Esophagus muscularis mucosa (tissue), 4 donors: ENCODE measurements around the gene DNAJC3. TPM values are rescaled to one million over a fixed set of nuclear protein-coding genes. Genes with fewer than 3 reads are reported as not detected.
"Not testable (repeated sequence)": the region's sequence is repeated elsewhere in the genome, so short reads cannot be mapped to it uniquely, and the experiment has no call there.

Experiments used
- DNase-seq: peaks from one replicate; pipeline ENCODE4 v3.0.0-alpha.2; 2017; ENCODE audit errors: extremely low spot score
- H3K27ac ChIP-seq, 4 donors: fragments of 200-600 bp; sonication (generic); replicated peaks in 1 of 4; 1 replicate in 3 of 4; 2 replicates in 1 of 4; pipeline ENCODE4 v1.5.1; 2016 to 2019; ENCODE audit warnings: mild to moderate bottlenecking in 1 of 4
- H3K27me3 ChIP-seq, 4 donors: fragments of 200-600 bp; sonication (generic); one replicate each; pipeline versions ENCODE4 v1.5.1 to v1.6.0; 2016 to 2019
- H3K36me3 ChIP-seq, 4 donors: fragments of 200-600 bp; sonication (generic); one replicate each; pipeline ENCODE4 v1.5.1; 2016 to 2019
- H3K4me1 ChIP-seq, 4 donors: fragments of 200-600 bp; sonication (generic); one replicate each; pipeline ENCODE4 v1.5.1; 2016 to 2019
- H3K4me3 ChIP-seq, 4 donors: fragments of 200-600 bp; sonication (generic); 1 replicate in 2 of 4; 2 replicates in 2 of 4; pipeline ENCODE4 v1.5.1; 2016 to 2019; ENCODE audit warnings: mild to moderate bottlenecking in 4 of 4, moderate library complexity in 1 of 4
- H3K9me3 ChIP-seq, 4 donors: fragments of 200-600 bp; sonication (generic); 1 replicate in 3 of 4; 2 replicates in 1 of 4; pipeline ENCODE4 v1.5.1; 2016 to 2019
- EP300 ChIP-seq: sonication (generic); formaldehyde crosslinking; IDR thresholded peaks from one replicate; pipeline ENCODE4 v1.6.1; 2017; ENCODE audit warnings: antibody characterized with exemption
- POLR2A ChIP-seq: fragments of 450-650 bp; IDR thresholded peaks from one replicate; pipeline ENCODE4 v1.6.1; 2017; ENCODE audit warnings: antibody characterized with exemption, moderate library complexity, mild to moderate bottlenecking, low read depth
- POLR2AphosphoS5 ChIP-seq, 2 donors: sonication (generic); formaldehyde crosslinking; IDR thresholded peaks; one replicate each; pipeline ENCODE4 v1.6.1; 2017; ENCODE audit warnings: antibody characterized with exemption in 2 of 2
- WGBS: methylation state at CpG from one replicate; pipeline ENCODE4 v1.1.5; 2018; 5-methylcytosine and 5-hydroxymethylcytosine counted together
- intact Hi-C: fragments of 100-400 bp; cut with DNase I; formaldehyde crosslinking; loops from one replicate; pipeline ENCODE4 v1.15.1; 2023
- total RNA-seq, 4 donors: library from RNA; depleted of rRNA; stranded (reverse); fragments of >200 nt; gene quantifications; one replicate each; pipeline versions ENCODE4 v1.1.0 to v1.2.1, GENCODE V29; 2016
- TF ChIP-seq, protein P1 (sequence below), 3 experiments: fragments of 200-600 bp in 2 of 3; fragments of 450-650 bp in 1 of 3; sonication (generic) in 2 of 3; IDR thresholded peaks; one replicate each; pipeline ENCODE4 v1.5.1; 2017 to 2019; ENCODE audit warnings: antibody characterized with exemption in 3 of 3, mild to moderate bottlenecking in 2 of 3, moderate library complexity in 1 of 3

Gene DNAJC3
- total RNA-seq, 4 donors from 2014 or later, result 43.8 to 55.1 (median 48.9) TPM

GRCh38 chr13:95749545-95749944 lies 72.6 kb downstream of the DNAJC3 start:
- H3K36me3 ChIP-seq, result no peaks in the 10 kb centered on the region
- no peaks in the 10 kb centered on the region for H3K9me3 ChIP-seq
- intact Hi-C loops, result no loop called here
- H3K27me3 ChIP-seq, result no peaks in the 10 kb centered on the region
- H3K27ac ChIP-seq, result no peak overlapping the region
- 96% methylated on average over 4 of the region's 4 CpGs for WGBS
- no peak for DNase-seq
- H3K4me1 ChIP-seq, result peaks cover 6 to 23% (median 16%) of the 10 kb centered on the region in 4 donors
- no peak overlapping the region for H3K4me3 ChIP-seq
- TF ChIP-seq POLR2A, result no peak
- TF ChIP-seq EP300, result no peak
- no peak for TF ChIP-seq POLR2AphosphoS5 (IDR thresholded peaks at IDR 0.05)
- TF ChIP-seq, protein P1, sequence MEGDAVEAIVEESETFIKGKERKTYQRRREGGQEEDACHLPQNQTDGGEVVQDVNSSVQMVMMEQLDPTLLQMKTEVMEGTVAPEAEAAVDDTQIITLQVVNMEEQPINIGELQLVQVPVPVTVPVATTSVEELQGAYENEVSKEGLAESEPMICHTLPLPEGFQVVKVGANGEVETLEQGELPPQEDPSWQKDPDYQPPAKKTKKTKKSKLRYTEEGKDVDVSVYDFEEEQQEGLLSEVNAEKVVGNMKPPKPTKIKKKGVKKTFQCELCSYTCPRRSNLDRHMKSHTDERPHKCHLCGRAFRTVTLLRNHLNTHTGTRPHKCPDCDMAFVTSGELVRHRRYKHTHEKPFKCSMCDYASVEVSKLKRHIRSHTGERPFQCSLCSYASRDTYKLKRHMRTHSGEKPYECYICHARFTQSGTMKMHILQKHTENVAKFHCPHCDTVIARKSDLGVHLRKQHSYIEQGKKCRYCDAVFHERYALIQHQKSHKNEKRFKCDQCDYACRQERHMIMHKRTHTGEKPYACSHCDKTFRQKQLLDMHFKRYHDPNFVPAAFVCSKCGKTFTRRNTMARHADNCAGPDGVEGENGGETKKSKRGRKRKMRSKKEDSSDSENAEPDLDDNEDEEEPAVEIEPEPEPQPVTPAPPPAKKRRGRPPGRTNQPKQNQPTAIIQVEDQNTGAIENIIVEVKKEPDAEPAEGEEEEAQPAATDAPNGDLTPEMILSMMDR (IDR thresholded peaks at IDR 0.05), result no peak

DNA sequence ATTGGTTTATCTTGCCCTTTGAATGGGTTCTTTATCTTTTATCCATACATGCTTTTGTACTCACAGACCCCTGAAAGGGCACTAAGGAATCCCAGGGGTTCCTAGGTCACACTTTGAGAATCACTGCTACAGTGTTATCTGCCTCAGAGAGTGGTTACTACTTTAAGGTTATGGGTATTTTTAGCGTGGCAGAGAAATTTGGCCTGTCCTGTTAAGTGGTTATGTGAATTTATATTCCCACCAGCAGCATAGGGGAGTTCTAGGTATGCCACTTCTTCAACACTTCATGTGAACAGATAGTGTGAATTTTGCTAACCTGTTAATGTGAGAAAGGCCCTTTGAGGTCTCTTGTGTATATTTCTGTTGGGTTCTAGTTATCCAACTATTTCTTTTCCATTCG lies 75.7 kb downstream of the DNAJC3 start:
- no peak for TF ChIP-seq POLR2A
- TF ChIP-seq, protein P1 (IDR thresholded peaks at IDR 0.05), result no peak
- no peak for TF ChIP-seq EP300
- no peak for TF ChIP-seq POLR2AphosphoS5 (IDR thresholded peaks at IDR 0.05)
- intact Hi-C loops, result no loop called here

GRCh38 chr13:95754069-95754468 lies 77.1 kb downstream of the DNAJC3 start:
- Histone ChIP-seq H3K36me3 (peaks cover 0 to 7% (median 0%) of the 10 kb centered on the region in 4 donors), H3K4me3 (no peak overlapping the region), H3K9me3 (no peaks in the 10 kb centered on the region), H3K27me3 (no peaks in the 10 kb centered on the region), H3K4me1 (peaks cover 0 to 5% (median 1%) of the 10 kb centered on the region in 4 donors), H3K27ac (no peak overlapping the region)
- intact Hi-C loops, result no loop called here
- TF ChIP-seq POLR2A, result no peak
- no peak for TF ChIP-seq EP300
- TF ChIP-seq, protein P1 (IDR thresholded peaks at IDR 0.05), result no peak
- no peak for TF ChIP-seq POLR2AphosphoS5 (IDR thresholded peaks at IDR 0.05)
- no peak for DNase-seq
- 93% methylated on average over 4 of the region's 4 CpGs for WGBS

More for the DNA sequence above, 75.7 kb downstream of the DNAJC3 start:
- H3K9me3 ChIP-seq, result no peaks in the 10 kb centered on the region
- H3K27ac ChIP-seq, result no peak overlapping the region
- WGBS, result 75% methylated on average over 2 of the region's 2 CpGs
- peaks cover under 1 to 10% (median 2%) of the 10 kb centered on the region in 4 donors for H3K4me1 ChIP-seq
- no peaks in the 10 kb centered on the region for H3K27me3 ChIP-seq
- H3K4me3 ChIP-seq, result no peak overlapping the region
- DNase-seq, result no peak
- peaks cover 0 to 3% (median 0%) of the 10 kb centered on the region in 4 donors for H3K36me3 ChIP-seq

DNA sequence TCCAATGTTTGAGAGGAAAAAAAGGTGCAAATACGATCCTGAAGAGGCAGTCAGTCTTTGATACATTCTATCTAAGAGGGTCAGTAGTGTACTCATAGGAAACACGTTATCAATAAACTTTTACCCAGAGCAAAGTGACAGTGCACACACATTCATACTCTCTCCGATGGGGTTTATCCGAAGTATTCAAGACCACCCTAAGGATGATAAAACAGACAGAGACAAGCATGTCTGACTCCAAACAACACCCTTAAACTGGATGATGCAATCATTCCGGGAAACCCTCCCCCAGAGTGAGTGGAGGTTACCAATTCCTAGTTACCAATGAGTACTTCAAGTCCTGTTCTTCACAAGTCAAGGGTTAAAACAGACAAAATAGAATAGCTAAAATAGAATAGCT lies 79.1 kb downstream of the DNAJC3 start:
- TF ChIP-seq POLR2A (no peak), EP300 (no peak), POLR2AphosphoS5 (IDR thresholded peaks at IDR 0.05) (no peak)
- TF ChIP-seq, protein P1 (IDR thresholded peaks at IDR 0.05), result no peak
- peaks cover 0 to 12% (median 7%) of the 10 kb centered on the region in 4 donors for H3K36me3 ChIP-seq
- intact Hi-C loops, result no loop called here

DNA sequence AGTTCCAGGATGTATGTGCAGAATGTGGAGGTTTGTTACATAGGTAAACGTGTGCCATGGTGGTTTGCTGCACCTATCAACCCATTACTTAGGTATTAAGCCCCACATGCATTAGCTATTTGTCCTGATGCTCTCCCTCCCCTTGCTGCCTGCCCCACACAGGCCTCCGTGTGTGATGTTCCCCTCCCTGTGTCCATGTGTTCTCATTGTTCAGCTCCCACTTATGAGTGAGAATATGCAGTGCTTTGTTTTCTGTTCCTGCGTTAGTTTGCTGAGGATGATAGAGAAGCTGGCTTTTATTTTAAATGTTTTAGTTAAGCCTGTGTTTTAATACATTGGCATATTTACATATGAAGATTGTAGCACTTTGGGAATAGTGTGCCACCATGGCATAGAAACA lies 85.7 kb downstream of the DNAJC3 start:
- H3K27me3 ChIP-seq, H3K27ac ChIP-seq, H3K9me3 ChIP-seq, intact Hi-C loops, DNase-seq, H3K4me1 ChIP-seq, H3K4me3 ChIP-seq: not testable (repeated sequence)
- 91% methylated on average over 3 of the region's 3 CpGs for WGBS
- H3K36me3 ChIP-seq, result peaks cover 10 to 56% (median 27%) of the 10 kb centered on the region in 4 donors

More for the DNA sequence above, 79.1 kb downstream of the DNAJC3 start:
- H3K9me3 ChIP-seq, result no peaks in the 10 kb centered on the region
- H3K27ac ChIP-seq, result no peak overlapping the region
- H3K4me1 ChIP-seq, result peaks cover 0 to 3% (median 0%) of the 10 kb centered on the region in 4 donors
- H3K4me3 ChIP-seq, result no peak overlapping the region
- WGBS, result 88% methylated on average over 5 of the region's 5 CpGs
- DNase-seq, result no peak
- H3K27me3 ChIP-seq, result no peaks in the 10 kb centered on the region
